Spleen (tissue), 7 donors: ENCODE results near the gene ACP5.

Experiments
- CTCF ChIP-seq, 11 experiments: fragments of 200-600 bp in 7 of 11; fragments of 450-650 bp in 4 of 11; sonication (generic) in 4 of 11; IDR thresholded peaks in 8 of 11; conservative IDR thresholded peaks in 3 of 11; 1 replicate in 7 of 11; 2 replicates in 4 of 11; pipeline versions ENCODE4 v1.4.0 to v1.8.0; 2016 to 2021; ENCODE audit warnings: antibody characterized with exemption in 11 of 11, inconsistent platforms in 4 of 11, mild to moderate bottlenecking in 1 of 11
- POLR2AphosphoS5 ChIP-seq, 3 donors: sonication (generic); formaldehyde crosslinking; IDR thresholded peaks; one replicate each; pipeline ENCODE4 v1.5.1; 2017; ENCODE audit warnings: antibody characterized with exemption in 3 of 3
- donor health status: DM: no; HTN: no; CAD: no; lungs with moderate emphysema.
- donor health status: DM: no; HTN: no; CAD: no.
- donor health status: DM: no; HTN: no; CAD: no.

GRCh38 chr19:11597202-11598102 is 20.0 kb upstream of the ACP5 start, which contains the start of gene ZNF627:
- TF ChIP-seq CTCF (IDR thresholded peaks at IDR 0.05 in 8 of 11, conservative IDR thresholded peaks at IDR 0.05 in 3 of 11) (peak in 10 of 11 experiments; percentile 33 to 80 (median 60)), POLR2AphosphoS5 (IDR thresholded peaks at IDR 0.05) (peak; percentile 98 to 99 (median 98))
